HL-60 (cell line): ENCODE data around the gene FN1.

Experiments
- GABPA ChIP-seq: IDR thresholded peaks from 2 replicates; pipeline ENCODE4 v1.6.1; 2012; ENCODE audit warnings: low read depth
- POLR2AphosphoS5 ChIP-seq: IDR thresholded peaks from 2 replicates; pipeline ENCODE4 v1.6.1; 2012; ENCODE audit warnings: low read depth
- SPI1 ChIP-seq: IDR thresholded peaks from 2 replicates; pipeline ENCODE4 v1.6.1; 2012; ENCODE audit warnings: low read depth, mild to moderate bottlenecking, borderline replicate concordance
- TF ChIP-seq, protein P1 (sequence below): IDR thresholded peaks from one replicate; pipeline ENCODE4 v1.5.1; 2011; ENCODE audit warnings: low read length, control low read depth, inconsistent platforms; ENCODE audit not compliant: insufficient read depth
- TF ChIP-seq, protein P2 (sequence below): IDR thresholded peaks from 2 replicates; pipeline ENCODE4 v1.6.1; 2012; ENCODE audit warnings: low read depth; ENCODE audit not compliant: insufficient replicate concordance

DNA sequence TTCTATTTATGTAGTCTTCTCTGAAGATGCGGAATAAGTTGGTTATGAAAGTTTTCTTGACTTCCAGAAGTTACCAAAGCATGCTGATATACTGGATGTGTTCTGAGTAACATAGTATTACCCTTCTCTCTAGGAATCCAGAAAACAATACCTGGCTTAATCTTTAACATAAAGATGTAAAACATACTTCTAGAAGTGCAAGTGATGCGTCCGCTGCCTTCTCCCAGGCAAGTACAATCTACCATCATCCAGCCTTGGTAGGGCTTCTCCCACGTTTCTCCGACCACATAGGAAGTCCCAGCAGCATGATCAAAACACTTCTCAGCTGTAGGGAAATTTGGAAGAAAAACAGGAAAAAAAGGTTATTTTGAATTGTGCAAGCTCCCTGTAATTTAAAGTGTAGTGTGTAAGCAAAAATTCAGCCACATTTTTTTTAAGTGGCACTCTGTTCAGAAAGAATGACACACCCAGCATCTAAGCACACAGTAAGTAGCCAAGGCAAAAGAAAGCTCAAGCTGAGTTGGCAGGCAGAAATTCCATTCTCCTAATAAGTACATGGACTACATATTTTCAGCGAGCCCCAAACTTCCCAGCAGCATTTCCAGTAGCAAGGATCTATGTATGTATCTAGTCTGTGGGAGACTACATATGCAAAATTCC, 5.2 kb downstream of the FN1 start:
- TF ChIP-seq, protein P1, sequence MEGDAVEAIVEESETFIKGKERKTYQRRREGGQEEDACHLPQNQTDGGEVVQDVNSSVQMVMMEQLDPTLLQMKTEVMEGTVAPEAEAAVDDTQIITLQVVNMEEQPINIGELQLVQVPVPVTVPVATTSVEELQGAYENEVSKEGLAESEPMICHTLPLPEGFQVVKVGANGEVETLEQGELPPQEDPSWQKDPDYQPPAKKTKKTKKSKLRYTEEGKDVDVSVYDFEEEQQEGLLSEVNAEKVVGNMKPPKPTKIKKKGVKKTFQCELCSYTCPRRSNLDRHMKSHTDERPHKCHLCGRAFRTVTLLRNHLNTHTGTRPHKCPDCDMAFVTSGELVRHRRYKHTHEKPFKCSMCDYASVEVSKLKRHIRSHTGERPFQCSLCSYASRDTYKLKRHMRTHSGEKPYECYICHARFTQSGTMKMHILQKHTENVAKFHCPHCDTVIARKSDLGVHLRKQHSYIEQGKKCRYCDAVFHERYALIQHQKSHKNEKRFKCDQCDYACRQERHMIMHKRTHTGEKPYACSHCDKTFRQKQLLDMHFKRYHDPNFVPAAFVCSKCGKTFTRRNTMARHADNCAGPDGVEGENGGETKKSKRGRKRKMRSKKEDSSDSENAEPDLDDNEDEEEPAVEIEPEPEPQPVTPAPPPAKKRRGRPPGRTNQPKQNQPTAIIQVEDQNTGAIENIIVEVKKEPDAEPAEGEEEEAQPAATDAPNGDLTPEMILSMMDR = no peak
- TF ChIP-seq, protein P2, sequence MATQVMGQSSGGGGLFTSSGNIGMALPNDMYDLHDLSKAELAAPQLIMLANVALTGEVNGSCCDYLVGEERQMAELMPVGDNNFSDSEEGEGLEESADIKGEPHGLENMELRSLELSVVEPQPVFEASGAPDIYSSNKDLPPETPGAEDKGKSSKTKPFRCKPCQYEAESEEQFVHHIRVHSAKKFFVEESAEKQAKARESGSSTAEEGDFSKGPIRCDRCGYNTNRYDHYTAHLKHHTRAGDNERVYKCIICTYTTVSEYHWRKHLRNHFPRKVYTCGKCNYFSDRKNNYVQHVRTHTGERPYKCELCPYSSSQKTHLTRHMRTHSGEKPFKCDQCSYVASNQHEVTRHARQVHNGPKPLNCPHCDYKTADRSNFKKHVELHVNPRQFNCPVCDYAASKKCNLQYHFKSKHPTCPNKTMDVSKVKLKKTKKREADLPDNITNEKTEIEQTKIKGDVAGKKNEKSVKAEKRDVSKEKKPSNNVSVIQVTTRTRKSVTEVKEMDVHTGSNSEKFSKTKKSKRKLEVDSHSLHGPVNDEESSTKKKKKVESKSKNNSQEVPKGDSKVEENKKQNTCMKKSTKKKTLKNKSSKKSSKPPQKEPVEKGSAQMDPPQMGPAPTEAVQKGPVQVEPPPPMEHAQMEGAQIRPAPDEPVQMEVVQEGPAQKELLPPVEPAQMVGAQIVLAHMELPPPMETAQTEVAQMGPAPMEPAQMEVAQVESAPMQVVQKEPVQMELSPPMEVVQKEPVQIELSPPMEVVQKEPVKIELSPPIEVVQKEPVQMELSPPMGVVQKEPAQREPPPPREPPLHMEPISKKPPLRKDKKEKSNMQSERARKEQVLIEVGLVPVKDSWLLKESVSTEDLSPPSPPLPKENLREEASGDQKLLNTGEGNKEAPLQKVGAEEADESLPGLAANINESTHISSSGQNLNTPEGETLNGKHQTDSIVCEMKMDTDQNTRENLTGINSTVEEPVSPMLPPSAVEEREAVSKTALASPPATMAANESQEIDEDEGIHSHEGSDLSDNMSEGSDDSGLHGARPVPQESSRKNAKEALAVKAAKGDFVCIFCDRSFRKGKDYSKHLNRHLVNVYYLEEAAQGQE = no peak
- TF ChIP-seq POLR2AphosphoS5 = no peak
- no peak for TF ChIP-seq SPI1
- TF ChIP-seq GABPA = no peak
